Body of pancreas (tissue), 4 donors: ENCODE measurements around the gene CTAG2. TPM values are rescaled to one million over a fixed set of nuclear protein-coding genes. Genes with fewer than 3 reads are reported as not detected.

Experiments used
- ATAC-seq: fragments of 150-250 bp; one replicate; pipeline ENCODE4 v1.9.1; 2016
- DNase-seq, 4 donors: peaks; one replicate each; pipeline ENCODE4 v3.0.0-alpha.2; 2019
- H3K27ac ChIP-seq, 4 donors: fragments of 200-600 bp; sonication (generic); 1 replicate in 3 of 4; 2 replicates in 1 of 4; pipeline versions ENCODE4 v1.5.1 to v1.6.1; 2016 to 2019; ENCODE audit warnings: mild to moderate bottlenecking in 1 of 4, mixed read lengths in 1 of 4, moderate library complexity in 1 of 4
- H3K27me3 ChIP-seq, 2 donors: fragments of 200-600 bp; sonication (generic); one replicate each; pipeline ENCODE4 v1.6.0; 2016; ENCODE audit warnings: mild to moderate bottlenecking in 1 of 2
- H3K36me3 ChIP-seq, 2 donors: fragments of 200-600 bp; sonication (generic); replicated peaks in 1 of 2; 2 replicates each; pipeline ENCODE4 v1.5.1; 2016; ENCODE audit warnings: low read depth in 2 of 2; ENCODE audit not compliant: insufficient read depth in 1 of 2
- H3K4me1 ChIP-seq: fragments of 200-600 bp; sonication (generic); one replicate; pipeline ENCODE4 v1.6.0; 2016
- H3K4me3 ChIP-seq, 2 donors: fragments of 200-600 bp; sonication (generic); 1 replicate in 1 of 2; 2 replicates in 1 of 2; pipeline ENCODE4 v1.5.1; 2016 to 2019
- H3K9me3 ChIP-seq, 3 donors: fragments of 200-600 bp; sonication (generic); 1 replicate in 2 of 3; 2 replicates in 1 of 3; pipeline ENCODE4 v1.5.1; 2016
- POLR2A ChIP-seq, 3 donors: fragments of 450-650 bp; IDR thresholded peaks; one replicate each; pipeline ENCODE4 v1.6.1; 2016; ENCODE audit warnings: antibody characterized with exemption in 3 of 3, mild to moderate bottlenecking in 2 of 3
- WGBS, 2 donors: methylation state at CpG; one replicate each; pipeline ENCODE4 v1.1.5; 2017; 5-methylcytosine and 5-hydroxymethylcytosine counted together
- intact Hi-C: fragments of 100-400 bp; cut with DNase I; formaldehyde crosslinking; loops from one replicate; pipeline ENCODE4 v1.15.1; 2023
- small RNA-seq: library from RNA; depleted of rRNA; stranded (forward); fragments of <200 nt; gene quantifications from one replicate; pipeline ENCODE3, GENCODE V24; 2016
- total RNA-seq, 2 donors: library from RNA; depleted of rRNA; stranded (reverse); fragments of >200 nt; gene quantifications; one replicate each; pipeline ENCODE4 v1.1.0, GENCODE V29; 2016
- TF ChIP-seq, protein P1 (sequence below), 7 experiments: fragments of 450-650 bp in 4 of 7; fragments of 200-600 bp in 3 of 7; sonication (generic) in 3 of 7; IDR thresholded peaks; one replicate each; pipeline ENCODE4 v1.5.1; 2016 to 2019; ENCODE audit warnings: antibody characterized with exemption in 7 of 7

The CTAG2 gene
- total RNA-seq, 2 donors from 2014 or later, result not detected

DNA sequence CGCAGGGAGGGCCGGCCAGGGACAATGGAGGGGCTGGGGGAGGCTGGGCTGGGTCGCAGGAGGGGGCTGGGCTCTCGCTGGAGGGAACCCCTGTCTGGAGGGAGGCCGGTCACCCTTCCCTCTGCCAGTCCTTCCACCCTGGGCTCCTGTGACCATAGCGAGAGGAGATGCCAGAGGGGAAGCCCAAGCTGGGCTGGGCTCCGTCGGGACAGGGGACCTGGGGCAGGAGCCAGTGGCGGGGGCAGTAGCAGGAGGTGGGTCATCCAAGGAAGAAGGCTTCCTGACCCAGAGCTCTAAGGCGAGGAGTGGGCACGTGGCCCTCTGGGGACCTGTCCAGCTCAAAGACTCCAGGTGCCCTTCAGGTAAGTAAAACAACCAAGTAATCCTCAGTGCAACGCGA is 51.2 kb downstream of the CTAG2 start:
- 74 to 85% methylated on average over 4 to 6 of the region's 13 CpGs for WGBS, 2 donors
- TF ChIP-seq POLR2A (IDR thresholded peaks at IDR 0.05), result no peak
- TF ChIP-seq, protein P1, sequence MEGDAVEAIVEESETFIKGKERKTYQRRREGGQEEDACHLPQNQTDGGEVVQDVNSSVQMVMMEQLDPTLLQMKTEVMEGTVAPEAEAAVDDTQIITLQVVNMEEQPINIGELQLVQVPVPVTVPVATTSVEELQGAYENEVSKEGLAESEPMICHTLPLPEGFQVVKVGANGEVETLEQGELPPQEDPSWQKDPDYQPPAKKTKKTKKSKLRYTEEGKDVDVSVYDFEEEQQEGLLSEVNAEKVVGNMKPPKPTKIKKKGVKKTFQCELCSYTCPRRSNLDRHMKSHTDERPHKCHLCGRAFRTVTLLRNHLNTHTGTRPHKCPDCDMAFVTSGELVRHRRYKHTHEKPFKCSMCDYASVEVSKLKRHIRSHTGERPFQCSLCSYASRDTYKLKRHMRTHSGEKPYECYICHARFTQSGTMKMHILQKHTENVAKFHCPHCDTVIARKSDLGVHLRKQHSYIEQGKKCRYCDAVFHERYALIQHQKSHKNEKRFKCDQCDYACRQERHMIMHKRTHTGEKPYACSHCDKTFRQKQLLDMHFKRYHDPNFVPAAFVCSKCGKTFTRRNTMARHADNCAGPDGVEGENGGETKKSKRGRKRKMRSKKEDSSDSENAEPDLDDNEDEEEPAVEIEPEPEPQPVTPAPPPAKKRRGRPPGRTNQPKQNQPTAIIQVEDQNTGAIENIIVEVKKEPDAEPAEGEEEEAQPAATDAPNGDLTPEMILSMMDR (IDR thresholded peaks at IDR 0.05), result no peak
- intact Hi-C loops, result no loop called here

More for the DNA sequence above, 51.2 kb downstream of the CTAG2 start:
- H3K4me3 ChIP-seq, result no peak overlapping the region
- H3K4me1 ChIP-seq, result no peaks in the 10 kb centered on the region
- no peak for DNase-seq
- H3K27ac ChIP-seq, result no peak overlapping the region
- ATAC-seq, result no peak
- no peaks in the 10 kb centered on the region for H3K9me3 ChIP-seq
- H3K27me3 ChIP-seq, result no peaks in the 10 kb centered on the region
- H3K36me3 ChIP-seq, result no peaks in the 10 kb centered on the region

Small RNAs within 50 kb of the gene (small RNA-seq; reads per million reads assigned to genes)
- not detected for gene AC244090.1
- not detected for gene AC244107.2

Other genes with a start within 250 kb of the CTAG2 start
- gene DNASE1L1, start 244.3 kb downstream of the CTAG2 start, total RNA-seq, result 10 to 100 TPM in 1 of 2 donors, 1 to 10 TPM in 1; 9.6 to 16.1 TPM
- 10 to 100 TPM; 42.0 to 97.6 TPM for gene TAFAZZIN, start 242.0 kb downstream of the CTAG2 start, total RNA-seq
- gene ATP6AP1, start 224.9 kb downstream of the CTAG2 start, total RNA-seq, result 10 to 100 TPM; 49.8 to 51.4 TPM
- 10 to 100 TPM; 68.5 to 83.4 TPM for gene GDI1, start 216.4 kb downstream of the CTAG2 start, total RNA-seq
- gene FAM50A, start 209.4 kb downstream of the CTAG2 start, total RNA-seq, result 10 to 100 TPM; 14.5 to 48.8 TPM
- 10 to 100 TPM in 1 of 2 donors, 1 to 10 TPM in 1; 7.3 to 19.1 TPM for gene PLXNA3, start 195.3 kb downstream of the CTAG2 start, total RNA-seq
- 10 to 100 TPM; 20.2 to 27.4 TPM for gene LAGE3, start 174.3 kb downstream of the CTAG2 start, total RNA-seq
- gene UBL4A, start 167.0 kb downstream of the CTAG2 start, total RNA-seq, result 10 to 100 TPM; 24.9 to 34.9 TPM
- 10 to 100 TPM; 18.9 to 24.7 TPM for gene SLC10A3, start 162.9 kb downstream of the CTAG2 start, total RNA-seq
- gene FAM3A, start 137.3 kb downstream of the CTAG2 start, total RNA-seq, result 10 to 100 TPM; 32.3 to 48.3 TPM
- 10 to 100 TPM in 1 of 2 donors, 1 to 10 TPM in 1; 7.6 to 16.1 TPM for gene G6PD, start 106.7 kb downstream of the CTAG2 start, total RNA-seq
- gene IKBKG, start 106.0 kb downstream of the CTAG2 start, total RNA-seq, result 10 to 100 TPM in 1 of 2 donors, 1 to 10 TPM in 1; 9.9 to 11.9 TPM
- not detected for gene CTAG1A, start 68.4 kb downstream of the CTAG2 start, total RNA-seq
- gene CTAG1B, start 34.3 kb downstream of the CTAG2 start, total RNA-seq, result not detected
- gene GAB3, start 97.5 kb upstream of the CTAG2 start, total RNA-seq, result 1 to 10 TPM in 1 of 2 donors, under 1 TPM in 1; 0.66 to 3.4 TPM
- gene DKC1, start 109.3 kb upstream of the CTAG2 start, total RNA-seq, result 10 to 100 TPM; 17.9 to 26.0 TPM
- 10 to 100 TPM; 24.9 to 31.6 TPM for gene MPP1, start 151.9 kb upstream of the CTAG2 start, total RNA-seq
- not detected for gene SMIM9, start 181.1 kb upstream of the CTAG2 start, total RNA-seq
- gene F8A1, start 232.8 kb upstream of the CTAG2 start, total RNA-seq, result 10 to 100 TPM; 20.8 to 21.5 TPM